MM.1S (cell line): ENCODE data around the gene MARF1.

Source experiments
- DNase-seq: peaks from one replicate; pipeline ENCODE4 v3.0.0-alpha.2; 2015
- H2AFZ ChIP-seq: fragments of 300-600 bp; sonication (generic); 2 replicates; pipeline ENCODE4 v1.6.0; 2016; ENCODE audit warnings: antibody characterized with exemption, low read length
- H3F3A ChIP-seq: fragments of 300-600 bp; sonication (generic); 2 replicates; pipeline ENCODE4 v1.6.1; 2016; ENCODE audit warnings: mild to moderate bottlenecking, antibody characterized with exemption, low read length, moderate library complexity, mixed read lengths; ENCODE audit not compliant: insufficient read depth
- H3K27ac ChIP-seq: fragments of 300-600 bp; sonication (generic); 2 replicates; pipeline ENCODE4 v1.5.1; 2016; ENCODE audit warnings: mild to moderate bottlenecking, low read length
- H3K27me3 ChIP-seq: fragments of 300-600 bp; sonication (generic); replicated peaks from 2 replicates; pipeline ENCODE4 v1.6.0; 2016; ENCODE audit warnings: low read length; ENCODE audit not compliant: insufficient read depth
- H3K36me3 ChIP-seq: fragments of 300-600 bp; sonication (generic); replicated peaks from 2 replicates; pipeline ENCODE4 v1.6.1; 2016; ENCODE audit warnings: mild to moderate bottlenecking, low read length, mixed read lengths; ENCODE audit not compliant: insufficient read depth
- H3K4me1 ChIP-seq: fragments of 300-600 bp; sonication (generic); 2 replicates; pipeline ENCODE4 v1.6.1; 2016; ENCODE audit warnings: low read length, mixed read lengths
- H3K4me2 ChIP-seq: fragments of 300-600 bp; sonication (generic); 2 replicates; pipeline ENCODE4 v1.6.0; 2016; ENCODE audit warnings: low read depth, low read length
- H3K4me3 ChIP-seq: fragments of 300-600 bp; sonication (generic); 2 replicates; pipeline ENCODE4 v1.5.1; 2016; ENCODE audit warnings: low read length, mixed read lengths
- H3K79me2 ChIP-seq: fragments of 300-600 bp; sonication (generic); 2 replicates; pipeline ENCODE4 v1.6.1; 2016; ENCODE audit warnings: mixed run types, low read length, mixed read lengths
- H3K9ac ChIP-seq: fragments of 300-600 bp; sonication (generic); 2 replicates; pipeline ENCODE4 v1.6.1; 2016; ENCODE audit warnings: low read length, mixed read lengths
- H3K9me2 ChIP-seq: fragments of 300-600 bp; sonication (generic); replicated peaks from 2 replicates; pipeline ENCODE4 v1.6.1; 2016; ENCODE audit warnings: mild to moderate bottlenecking, low read length, mixed read lengths; ENCODE audit not compliant: insufficient read depth
- H3K9me3 ChIP-seq: fragments of 300-600 bp; sonication (generic); replicated peaks from 2 replicates; pipeline ENCODE4 v1.6.1; 2016; ENCODE audit warnings: mild to moderate bottlenecking, low read length, mixed read lengths; ENCODE audit not compliant: insufficient read depth
- H4K20me1 ChIP-seq: fragments of 300-600 bp; sonication (generic); 2 replicates; pipeline ENCODE4 v1.6.1; 2016; ENCODE audit warnings: mild to moderate bottlenecking, low read length, moderate library complexity, mixed read lengths; ENCODE audit not compliant: insufficient read depth
- CTCF ChIP-seq: fragments of 300-600 bp; sonication (generic); IDR thresholded peaks from 2 replicates; pipeline ENCODE4 v1.5.1; 2016; ENCODE audit warnings: antibody characterized with exemption, low read length, mixed read lengths
- EZH2 ChIP-seq: fragments of 300-600 bp; sonication (generic); optimal IDR thresholded peaks from 2 replicates; pipeline ENCODE3; 2017; ENCODE audit warnings: low read depth, mild to moderate bottlenecking, antibody characterized with exemption, low read length, mixed read lengths
- EZH2phosphoT487 ChIP-seq: fragments of 300-600 bp; sonication (generic); IDR thresholded peaks from 2 replicates; pipeline ENCODE4 v1.6.1; 2018; ENCODE audit warnings: antibody characterized with exemption, low read length

The MARF1 gene

GRCh38 chr16:15586716-15587115 lies 56.2 kb downstream of the MARF1 start:
- Histone ChIP-seq H2AFZ (no peak overlapping the region), H3F3A (peaks cover 9% of the 10 kb centered on the region), H3K36me3 (no peaks in the 10 kb centered on the region), H3K9me3 (no peaks in the 10 kb centered on the region), H3K27ac (no peak overlapping the region), H3K27me3 (no peaks in the 10 kb centered on the region), H3K4me3 (no peak overlapping the region), H4K20me1 (no peaks in the 10 kb centered on the region), H3K4me1 (peaks cover 4% of the 10 kb centered on the region; the same call in 1 of the 2 replicates), H3K9me2 (no peaks in the 10 kb centered on the region), H3K79me2 (no peaks in the 10 kb centered on the region), H3K4me2 (no peak overlapping the region), H3K9ac (no peak overlapping the region)
- TF ChIP-seq EZH2: no peak
- TF ChIP-seq CTCF: no peak
- TF ChIP-seq EZH2phosphoT487: no peak
- DNase-seq: no peak

- no peak overlapping the region for H3K27ac ChIP-seq
- no peaks in the 10 kb centered on the region for H3K36me3 ChIP-seq
- no peak overlapping the region for H2AFZ ChIP-seq
- no peaks in the 10 kb centered on the region for H4K20me1 ChIP-seq
- no peak for DNase-seq
- H3K27me3 ChIP-seq: no peaks in the 10 kb centered on the region
- TF ChIP-seq EZH2: no peak
- no peak for TF ChIP-seq EZH2phosphoT487
- no peak for TF ChIP-seq CTCF
- H3K4me3 ChIP-seq: no peak overlapping the region
- H3K79me2 ChIP-seq: no peaks in the 10 kb centered on the region
- no peaks in the 10 kb centered on the region for H3K9me2 ChIP-seq
- peaks cover 4% of the 10 kb centered on the region; the same call in 1 of the 2 replicates for H3K4me1 ChIP-seq
- H3F3A ChIP-seq: peaks cover 5% of the 10 kb centered on the region
- no peak overlapping the region for H3K9ac ChIP-seq
- no peaks in the 10 kb centered on the region for H3K9me3 ChIP-seq
- no peak overlapping the region for H3K4me2 ChIP-seq
These were observed 57.0 kb downstream of the MARF1 start for GRCh38 chr16:15585956-15586355.

- DNase-seq: no peak
These were observed 59.4 kb downstream of the MARF1 start for GRCh38 chr16:15583526-15583925.

More at GRCh38 chr16:15583526-15583925, 59.4 kb downstream of the MARF1 start:
- Histone ChIP-seq H3K36me3 (no peaks in the 10 kb centered on the region), H2AFZ (no peak overlapping the region), H3K9me2 (no peaks in the 10 kb centered on the region), H3K79me2 (no peaks in the 10 kb centered on the region), H3K9me3 (no peaks in the 10 kb centered on the region), H3K4me3 (no peak overlapping the region), H3K4me1 (no peaks in the 10 kb centered on the region), H3K9ac (no peak overlapping the region), H3K4me2 (no peak overlapping the region), H3K27me3 (no peaks in the 10 kb centered on the region), H4K20me1 (no peaks in the 10 kb centered on the region), H3F3A (no peaks in the 10 kb centered on the region), H3K27ac (no peak overlapping the region)
- no peak for TF ChIP-seq CTCF
- TF ChIP-seq EZH2: no peak
- TF ChIP-seq EZH2phosphoT487: no peak
